Germinal center (tissue), 1 donor: Measurements from ENCODE around the gene ATP5MC2.
"Not testable (repeated sequence)": the region's sequence is repeated elsewhere in the genome, so short reads cannot be mapped to it uniquely, and the experiment has no call there.

Source experiments
- DNase-seq: peaks from one replicate; pipeline ENCODE4 v3.0.0; 2012; ENCODE audit warnings: mixed read lengths, low spot score

Gene ATP5MC2

GRCh38 chr12:53646300-53646699, 29.6 kb downstream of the ATP5MC2 start:
- DNase-seq: not testable (repeated sequence)

DNA sequence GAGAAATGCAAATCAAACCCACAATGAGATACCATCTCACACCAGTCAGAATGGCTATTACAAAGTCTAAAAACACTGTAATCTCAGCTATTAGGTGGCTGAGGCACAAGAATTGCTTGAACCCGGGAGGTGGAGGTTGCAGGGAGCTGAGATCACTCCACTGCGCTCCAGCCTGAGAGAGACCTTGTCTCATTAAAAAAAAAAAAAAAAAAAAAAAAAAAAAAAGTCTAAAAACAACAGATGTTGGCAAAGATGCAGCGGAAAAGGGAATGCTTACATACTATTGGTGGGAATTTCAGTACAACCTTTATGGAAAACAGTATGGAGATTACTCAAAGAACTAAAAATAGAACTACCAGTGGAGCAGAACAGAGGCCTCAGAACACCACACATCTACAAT, 30.7 kb downstream of the ATP5MC2 start:
- no peak for DNase-seq

DNA sequence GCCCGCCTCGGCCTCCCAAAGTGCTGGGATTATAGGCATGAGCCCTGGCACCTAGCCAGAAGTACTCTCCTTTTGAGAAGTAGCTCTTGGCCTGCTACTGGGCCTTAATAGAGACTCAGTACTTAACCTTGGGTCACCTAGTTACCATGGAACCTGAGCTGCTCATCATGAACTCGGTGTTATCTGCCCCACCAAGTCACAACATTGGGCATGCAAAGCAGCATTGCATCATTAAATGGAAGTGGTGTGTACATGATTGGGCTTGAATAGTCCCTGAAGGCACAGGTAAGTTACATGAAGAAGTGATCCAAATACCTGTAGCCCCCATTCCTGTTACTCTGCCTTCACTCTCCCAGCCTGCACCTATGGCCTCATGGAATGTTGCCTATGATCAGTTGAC, 31.8 kb downstream of the ATP5MC2 start:
- no peak for DNase-seq

DNA sequence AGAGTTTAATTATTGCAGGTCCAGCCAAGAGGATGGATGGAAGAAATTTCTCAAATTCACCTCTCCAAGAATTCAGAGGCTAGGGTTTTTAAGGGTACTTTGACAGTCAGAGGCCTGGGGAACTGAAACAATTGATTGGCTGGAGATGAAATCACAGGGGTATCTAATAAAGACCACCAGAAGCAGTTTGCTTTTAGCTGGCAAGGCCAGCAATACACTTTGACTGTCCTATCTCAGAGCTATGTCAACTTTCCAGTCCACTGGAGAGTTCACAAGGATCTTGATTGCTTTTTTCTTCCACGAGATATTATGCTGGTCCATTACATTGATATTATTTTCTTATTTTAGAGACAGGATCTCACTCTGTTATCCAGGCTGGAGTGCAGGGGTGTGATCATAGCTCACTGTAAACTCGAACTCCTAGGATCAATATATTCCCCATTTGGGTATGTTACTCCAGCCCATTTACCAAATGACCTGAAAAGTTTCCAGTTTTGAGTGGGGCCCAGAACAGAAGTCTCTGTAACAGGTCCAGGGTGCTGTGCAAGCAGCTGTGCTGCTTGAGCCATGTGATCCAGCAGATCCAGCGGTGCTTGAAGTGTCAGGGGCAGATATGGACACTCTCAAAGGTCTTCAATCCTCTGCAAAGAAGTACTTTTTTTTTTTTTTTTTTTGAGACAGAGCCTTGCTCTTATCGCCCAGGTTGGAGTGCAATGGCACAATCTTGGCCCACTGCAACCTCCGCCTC, 32.5 kb downstream of the ATP5MC2 start:
- no peak for DNase-seq

DNA sequence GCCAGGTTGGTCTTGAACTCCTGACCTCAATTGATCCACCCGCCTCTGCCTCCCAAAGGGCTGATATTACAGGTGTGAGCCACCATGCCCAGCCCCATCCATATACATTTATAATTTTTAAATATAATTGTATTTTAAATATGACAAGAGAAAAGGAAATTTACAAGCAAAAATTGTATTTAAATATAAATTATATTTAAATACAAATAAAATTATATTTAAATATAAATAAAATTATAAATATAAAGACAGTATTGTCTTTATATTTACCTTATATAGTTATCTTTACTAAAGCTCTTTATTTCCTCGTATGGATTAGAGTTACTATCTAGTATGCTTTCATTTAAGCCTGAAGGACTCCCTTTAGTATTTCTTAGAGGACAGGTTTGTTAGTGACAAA, 37.8 kb downstream of the ATP5MC2 start:
- no peak for DNase-seq

DNA sequence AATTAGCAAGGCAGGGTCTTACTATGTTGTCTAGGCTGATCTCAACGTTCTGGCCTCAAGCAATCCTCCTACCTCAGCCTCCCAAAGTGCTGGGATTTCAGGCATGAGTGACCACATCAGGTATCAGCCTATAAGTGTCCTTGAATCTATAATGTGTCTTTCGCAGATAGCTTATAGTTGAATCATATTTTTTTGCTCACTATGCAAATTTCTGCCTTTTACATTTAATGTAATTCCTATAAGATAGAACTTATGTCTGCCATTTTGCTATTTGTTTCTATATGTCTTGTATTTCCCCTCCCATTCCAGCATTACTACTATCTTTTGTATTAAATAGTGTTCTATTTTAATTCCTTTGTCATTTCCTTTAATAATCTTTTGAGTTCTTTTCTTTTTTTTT, 39.2 kb downstream of the ATP5MC2 start:
- no peak for DNase-seq

GRCh38 chr12:53635708-53636107, 40.2 kb downstream of the ATP5MC2 start:
- not testable (repeated sequence) for DNase-seq

DNA sequence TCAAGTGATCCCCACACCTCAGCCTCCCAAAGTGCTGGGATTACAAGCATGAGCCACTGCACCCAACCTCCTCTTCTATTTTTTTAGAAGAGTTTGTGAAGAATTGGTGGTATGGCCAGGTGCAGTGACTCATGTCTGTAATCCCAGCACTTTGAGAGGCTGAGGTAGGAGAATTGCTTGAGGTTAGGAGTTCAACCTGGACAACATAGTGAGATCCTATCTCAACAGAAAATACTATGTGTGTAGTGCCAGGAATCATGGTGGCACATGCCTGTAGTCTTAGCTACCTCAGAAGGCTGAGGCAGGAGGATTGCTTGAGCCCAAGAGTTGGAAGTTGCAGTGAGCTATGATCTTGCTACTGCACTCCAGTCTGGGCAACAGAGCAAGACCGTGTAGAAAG, 44.2 kb downstream of the ATP5MC2 start:
- no peak for DNase-seq

- DNase-seq: no peak
Measured at GRCh38 chr12:53627919-53628318, 48.0 kb downstream of the ATP5MC2 start.

GRCh38 chr12:53626702-53627169, 49.1 kb downstream of the ATP5MC2 start:
- no peak for DNase-seq

- DNase-seq: peak; percentile 99
Measured at GRCh38 chr12:53625946-53626701, 49.8 kb downstream of the ATP5MC2 start, which contains the start of gene ATF7. TSS of gene ATF7 (minus strand) at chr12:53626382. CDS start at chr12:53601000, 25,382 bp downstream.

GRCh38 chr12:53625373-53625945, 50.4 kb downstream of the ATP5MC2 start:
- no peak for DNase-seq

GRCh38 chr12:53624956-53625355, 50.9 kb downstream of the ATP5MC2 start:
- no peak for DNase-seq

DNA sequence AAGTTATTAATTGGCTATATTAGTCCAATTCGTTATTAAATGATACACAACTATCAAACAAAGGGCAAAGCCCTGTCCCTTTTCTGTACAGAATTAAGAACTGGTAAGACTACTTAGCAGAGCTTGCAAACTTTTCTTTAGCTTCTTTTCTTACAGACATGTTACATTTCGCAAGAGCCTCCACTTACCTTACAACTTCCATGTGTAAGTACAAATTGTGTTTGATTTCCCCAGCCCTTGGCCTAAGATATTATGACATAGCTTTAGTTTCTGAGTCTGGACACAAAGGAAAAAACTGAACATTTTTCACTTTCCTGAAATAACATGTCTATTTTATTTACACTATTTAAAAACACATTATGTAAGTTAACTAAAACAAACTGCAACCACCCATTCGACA, 51.4 kb downstream of the ATP5MC2 start:
- DNase-seq: no peak

DNA sequence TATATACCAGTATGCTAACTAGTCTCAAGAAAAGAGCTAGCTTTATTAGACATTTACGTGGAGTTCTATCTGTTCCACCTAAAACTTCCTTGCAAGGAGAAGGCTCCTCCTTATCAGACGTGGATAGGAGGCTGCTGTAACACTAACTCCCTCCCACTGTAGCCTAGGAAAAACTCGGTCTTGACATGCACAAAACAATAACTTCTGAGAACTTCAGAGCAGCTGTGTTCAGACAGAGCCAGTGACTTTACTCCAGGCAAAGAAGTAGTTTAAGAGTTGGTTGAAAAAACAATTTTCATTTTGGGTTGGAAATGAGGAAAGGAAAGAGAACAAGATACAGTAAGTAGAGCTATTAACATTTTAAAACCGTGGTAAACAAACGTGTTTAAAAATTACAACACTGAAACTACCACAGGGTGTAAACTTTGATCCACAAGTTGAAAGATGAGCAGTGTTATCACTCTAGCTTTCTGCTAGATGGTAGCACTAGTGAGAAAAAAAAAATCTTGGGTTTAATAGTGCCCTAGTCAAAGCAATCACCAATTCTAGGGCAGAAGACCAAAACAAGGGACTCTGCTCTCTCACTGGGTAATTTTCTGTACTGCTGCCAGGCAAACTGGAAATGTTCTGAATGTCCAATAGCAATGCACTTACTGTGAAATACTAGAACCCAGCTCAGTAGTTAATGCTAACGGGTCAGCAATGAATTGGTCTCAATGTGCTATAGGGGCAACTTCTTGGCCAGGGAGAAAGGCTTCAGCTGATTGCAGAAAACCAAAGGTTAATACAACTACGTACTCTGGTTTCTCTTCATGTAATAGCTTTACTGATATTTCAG, 52.1 kb downstream of the ATP5MC2 start:
- DNase-seq: no peak

- no peak for DNase-seq
Measured at GRCh38 chr12:53622724-53623123, 53.2 kb downstream of the ATP5MC2 start.

GRCh38 chr12:53618275-53618674, 57.6 kb downstream of the ATP5MC2 start:
- DNase-seq: no peak

- no peak for DNase-seq
Measured at GRCh38 chr12:53617700-53618099, 58.2 kb downstream of the ATP5MC2 start.

DNA sequence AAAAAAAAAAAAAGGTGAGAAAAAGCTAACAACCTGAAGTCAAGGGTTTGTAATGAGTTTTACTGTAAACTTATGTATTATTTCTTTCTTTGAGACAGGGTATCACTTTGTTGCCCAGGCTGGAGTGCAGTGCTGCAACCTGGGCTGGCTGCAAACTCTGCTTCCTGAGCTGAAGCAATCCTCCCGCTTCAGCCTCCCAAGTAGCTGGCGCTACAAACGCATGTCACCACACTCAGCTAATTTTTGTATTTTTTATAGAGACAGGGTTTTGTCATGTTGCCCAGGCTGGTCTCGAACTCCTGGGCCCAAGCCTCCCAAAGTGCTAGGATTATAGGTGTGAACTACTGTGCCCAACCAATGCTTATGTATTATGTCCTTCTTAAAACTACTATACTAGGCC, 58.9 kb downstream of the ATP5MC2 start:
- DNase-seq: no peak
